H1 (cell line): ENCODE results near the gene CORO6. TPM values are rescaled to one million over a fixed set of nuclear protein-coding genes. Genes with fewer than 3 reads are reported as not detected.

Experiments
- ASH2L ChIP-seq: fragments of 200-600, 300-600 bp; sonication (generic); IDR thresholded peaks from one replicate; pipeline ENCODE4 v1.7.1; 2017; ENCODE audit warnings: low read length
- BACH1 ChIP-seq: IDR thresholded peaks from 2 replicates; pipeline ENCODE4 v1.6.1; 2012; ENCODE audit warnings: low read length, improper control_type of control experiment
- BCL11A ChIP-seq, 2 experiments: IDR thresholded peaks; one replicate each; pipeline ENCODE4 v1.6.1; 2011; ENCODE audit warnings: low read depth in 2 of 2, low read length in 2 of 2, mild to moderate bottlenecking in 2 of 2
- BRCA1 ChIP-seq: IDR thresholded peaks from 2 replicates; pipeline ENCODE4 v1.6.1; 2012; ENCODE audit warnings: low read depth, low read length, improper control_type of control experiment
- CTBP2 ChIP-seq: IDR thresholded peaks from 2 replicates; pipeline ENCODE4 v1.7.0; 2011; ENCODE audit warnings: borderline replicate concordance, mild to moderate bottlenecking, moderate library complexity, mixed read lengths, low read length; ENCODE audit not compliant: insufficient read depth, insufficient read length
- E2F6 ChIP-seq: IDR thresholded peaks from 2 replicates; pipeline ENCODE4 v1.6.1; 2012; ENCODE audit warnings: inconsistent platforms
- FOSL1 ChIP-seq: IDR thresholded peaks from 2 replicates; pipeline ENCODE4 v1.6.1; 2011; ENCODE audit warnings: mild to moderate bottlenecking, low read depth, low read length, moderate library complexity; ENCODE audit not compliant: insufficient read depth
- GABPA ChIP-seq: IDR thresholded peaks from 2 replicates; pipeline ENCODE4 v1.6.1; 2011; ENCODE audit warnings: mild to moderate bottlenecking, low read length, moderate library complexity, borderline replicate concordance; ENCODE audit not compliant: insufficient read depth
- KDM1A ChIP-seq: fragments of 200-600, 300-600 bp; sonication (generic); IDR thresholded peaks from 2 replicates; pipeline ENCODE4 v1.7.1; 2016; ENCODE audit warnings: mild to moderate bottlenecking, low read length, borderline replicate concordance
- NRF1 ChIP-seq: IDR thresholded peaks from 2 replicates; pipeline ENCODE4 v1.6.1; 2011; ENCODE audit warnings: mild to moderate bottlenecking, low read depth, low read length, improper control_type of control experiment
- POLR2AphosphoS5 ChIP-seq: IDR thresholded peaks from 2 replicates; pipeline ENCODE4 v1.6.1; 2011; ENCODE audit warnings: low read depth, low read length
- POU5F1 ChIP-seq: IDR thresholded peaks from 2 replicates; pipeline ENCODE4 v1.6.1; 2011; ENCODE audit warnings: low read depth, mild to moderate bottlenecking, low read length, moderate library complexity
- RAD21 ChIP-seq, 2 experiments: IDR thresholded peaks in 1 of 2; conservative IDR thresholded peaks in 1 of 2; 2 replicates each; pipeline ENCODE4 v1.6.1; 2011; ENCODE audit warnings: low read depth in 2 of 2, low read length in 2 of 2, improper control_type of control experiment in 1 of 2, inconsistent platforms in 1 of 2, mild to moderate bottlenecking in 1 of 2, moderate library complexity in 1 of 2
- RBBP5 ChIP-seq: IDR thresholded peaks from 2 replicates; pipeline ENCODE4 v1.7.1; 2012; ENCODE audit warnings: low read depth, mild to moderate bottlenecking, inconsistent platforms, low read length, moderate library complexity, borderline replicate concordance
- SAP30 ChIP-seq: fragments of 300-600 bp; sonication (generic); IDR thresholded peaks from 2 replicates; pipeline ENCODE4 v1.7.1; 2012; ENCODE audit warnings: low read length, moderate library complexity, mild to moderate bottlenecking, inconsistent platforms; ENCODE audit not compliant: insufficient read depth, insufficient replicate concordance
- SP4 ChIP-seq: IDR thresholded peaks from 2 replicates; pipeline ENCODE4 v1.6.1; 2012; ENCODE audit warnings: low read length, inconsistent platforms
- SUZ12 ChIP-seq: fragments of 200-600 bp; sonication (generic); IDR thresholded peaks from 2 replicates; pipeline ENCODE4 v1.6.1; 2012; ENCODE audit warnings: mild to moderate bottlenecking, inconsistent platforms, low read length, moderate library complexity, mixed read lengths
- TAF1 ChIP-seq: IDR thresholded peaks from 2 replicates; pipeline ENCODE4 v1.6.1; 2011; ENCODE audit warnings: mild to moderate bottlenecking, low read depth, low read length
- TAF7 ChIP-seq: optimal IDR thresholded peaks from 2 replicates; pipeline ENCODE3; 2011; ENCODE audit warnings: low read depth, mild to moderate bottlenecking, inconsistent platforms, low read length, moderate library complexity, borderline replicate concordance
- TBP ChIP-seq: IDR thresholded peaks from 2 replicates; pipeline ENCODE4 v1.6.1; 2011; ENCODE audit warnings: low read depth, low read length, improper control_type of control experiment
- TCF12 ChIP-seq: IDR thresholded peaks from 2 replicates; pipeline ENCODE4 v1.6.1; 2011; ENCODE audit warnings: low read depth, mild to moderate bottlenecking, low read length
- ZNF274 ChIP-seq: IDR thresholded peaks from 2 replicates; pipeline ENCODE4 v1.7.0; 2012; ENCODE audit warnings: low read length, borderline replicate concordance; ENCODE audit errors: extremely low read depth
- polyA plus RNA-seq, 7 experiments: library from polyadenylated mRNA; depleted of rRNA in 3 of 7; stranded (reverse) in 5 of 7; unstranded in 2 of 7; fragments of >200 nt in 5 of 7; fragments of 200-250 nt in 2 of 7; gene quantifications; 1 replicate in 5 of 7; 2 replicates in 1 of 7; 4 replicates in 1 of 7; pipeline versions ENCODE4 v1.2.1 to v1.2.3, GENCODE V29; 2011 to 2013; ENCODE audit warnings: missing spikeins in 2 of 7, mixed read lengths in 2 of 7
- total RNA-seq: library from RNA; stranded (reverse); fragmentation: NEBNext Ultra II Directional; extraction: Animal tissue kit (Norgen Biotek cat#: 25700); gene quantifications from 2 replicates; pipeline ENCODE4 v1.2.1, GENCODE V29; 2021

Gene CORO6
- total and polyA plus RNA-seq, 2 of the 8 experiments (the other 6 are each of a cell fraction or from before 2014, with no cell fraction given): 2.5 to 8.6 TPM

- no peak; the same call in 1 of the 2 replicates for TF ChIP-seq KDM1A
- no peak for TF ChIP-seq FOSL1
- no peak for TF ChIP-seq SAP30
- TF ChIP-seq TAF7: peak; percentile 70
- TF ChIP-seq E2F6: peak; percentile 54
- TF ChIP-seq POLR2AphosphoS5: no peak
- TF ChIP-seq TBP: peak; percentile 67; the same call in 1 of the 2 replicates
- 0 out of 4 replicates have a peak, but pooled peaks of 1 of the 2 experiments have one; percentile 6 for TF ChIP-seq RAD21 (IDR thresholded peaks at IDR 0.05 in 1 of 2, conservative IDR thresholded peaks at IDR 0.05 in 1 of 2; ENCODE audit: low read depth in 2 of 2, low read length in 2 of 2)
- TF ChIP-seq TAF1: 0 out of 2 replicates have a peak, but pooled peaks have one; percentile 33
- peak; percentile 67; the same call in 1 of the 2 replicates for TF ChIP-seq SUZ12
- no peak for TF ChIP-seq BRCA1
- no peak for TF ChIP-seq RBBP5
- TF ChIP-seq SP4: no peak
- TF ChIP-seq BCL11A (IDR thresholded peaks at IDR 0.05; ENCODE audit: low read depth in 2 of 2, low read length in 2 of 2): no peak
- TF ChIP-seq TCF12: no peak
- TF ChIP-seq ASH2L: peak; percentile 46
- no peak for TF ChIP-seq ZNF274
- TF ChIP-seq POU5F1: peak; percentile 42; the same call in 1 of the 2 replicates
- no peak for TF ChIP-seq CTBP2
- TF ChIP-seq GABPA: 0 out of 2 replicates have a peak, but pooled peaks have one; percentile 55
- no peak for TF ChIP-seq NRF1
- no peak for TF ChIP-seq BACH1
- TF ChIP-seq, all 59 proteins: peak for 15
Measured at GRCh38 chr17:29565643-29566472, 56.9 kb downstream of the CORO6 start (continued).
